ENCODE measurements around the gene ARHGAP21. TPM values are rescaled to one million over a fixed set of nuclear protein-coding genes. Genes with fewer than 3 reads are reported as not detected.
"Not testable (repeated sequence)": the region's sequence is repeated elsewhere in the genome, so short reads cannot be mapped to it uniquely, and the experiment has no call there.

Gene ARHGAP21
- total RNA-seq, 1 experiment from 2014 or later, result 45.8 TPM

DNA sequence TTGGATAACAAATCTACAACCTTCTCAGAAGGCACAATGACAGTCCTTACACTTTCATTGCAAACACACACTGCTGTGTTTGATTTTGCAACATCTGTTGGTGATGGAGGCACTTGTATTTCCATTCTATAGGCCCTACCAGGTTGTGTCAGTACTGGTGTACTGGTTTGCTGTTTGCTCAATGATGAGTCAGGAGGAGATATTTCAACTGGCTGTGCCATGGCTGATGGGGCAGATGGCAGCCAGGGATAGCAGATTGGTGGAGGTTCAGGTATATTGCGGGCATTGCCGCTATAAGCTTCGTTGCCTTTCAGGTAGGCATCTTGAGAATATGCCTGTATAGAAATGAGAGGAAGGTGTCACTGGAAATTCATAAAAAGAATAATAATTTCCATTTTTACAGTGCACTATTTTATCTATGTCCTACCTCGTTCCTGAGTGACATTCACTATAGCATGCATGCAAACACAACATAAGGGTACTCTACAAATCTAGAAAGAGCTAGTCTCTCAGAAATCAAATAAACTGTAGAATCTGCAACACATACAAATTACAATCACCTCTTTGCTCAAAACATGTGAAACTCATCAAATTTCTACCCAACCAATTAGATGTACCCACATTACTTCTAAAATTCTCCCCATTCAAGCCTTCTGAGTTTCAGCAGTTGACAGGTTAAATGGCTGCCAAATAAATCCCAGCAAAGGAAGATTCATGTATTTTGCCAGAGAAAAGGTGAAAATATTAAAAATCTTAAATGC is 102.5 kb downstream of the ARHGAP21 start:
- H3K27me3 ChIP-seq (ENCODE audit: control insufficient read depth, insufficient read depth, low read length); CTCF ChIA-PET; DNase-seq (ENCODE audit: low read depth, low spot score); in situ Hi-C loops (cut with HindIII; ENCODE audit: low pct_unique_long_range_greater_than_20kb, low sequenced_read_pairs); BruUV-seq (replicated peaks); H3K27ac ChIP-seq (ENCODE audit: low read length); H3K36me3 ChIP-seq (ENCODE audit: control insufficient read depth, insufficient read depth, low read length); intact Hi-C loops (cut with micrococcal nuclease; ENCODE audit: unreplicated experiment); H3K4me3 ChIP-seq (ENCODE audit: low read depth in 2 of 2, low read length in 2 of 2); H3K4me1 ChIP-seq (ENCODE audit: control insufficient read depth, insufficient read depth, low read length); POLR2A ChIA-PET; ATAC-seq; H3K9me3 ChIP-seq (ENCODE audit: control insufficient read depth, insufficient read depth, low read depth, low read length): not testable (repeated sequence)

DNA sequence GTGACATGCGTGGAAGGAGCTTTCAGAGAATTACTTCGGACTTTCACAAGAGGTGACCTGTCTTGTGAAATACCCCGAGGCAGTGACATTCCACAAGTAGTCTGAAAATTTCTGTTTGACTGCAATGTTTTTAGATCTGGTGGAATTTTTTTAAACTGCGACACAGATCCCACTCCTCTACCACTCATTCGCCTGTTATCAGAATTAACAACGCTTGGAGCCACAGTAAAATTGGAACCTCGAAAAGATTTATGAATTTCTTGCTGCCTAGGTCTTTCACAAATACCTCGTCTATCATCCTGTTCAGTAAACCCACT is 103.7 kb downstream of the ARHGAP21 start:
- in situ Hi-C loops (cut with HindIII; ENCODE audit: low pct_unique_long_range_greater_than_20kb, low sequenced_read_pairs); H3K4me1 ChIP-seq (ENCODE audit: control insufficient read depth, insufficient read depth, low read length); H3K4me3 ChIP-seq (ENCODE audit: low read depth in 2 of 2, low read length in 2 of 2); POLR2A ChIA-PET; intact Hi-C loops (cut with micrococcal nuclease; ENCODE audit: unreplicated experiment); H3K36me3 ChIP-seq (ENCODE audit: control insufficient read depth, insufficient read depth, low read length); H3K27me3 ChIP-seq (ENCODE audit: control insufficient read depth, insufficient read depth, low read length); DNase-seq (ENCODE audit: low read depth, low spot score); H3K27ac ChIP-seq (ENCODE audit: low read length); H3K9me3 ChIP-seq (ENCODE audit: control insufficient read depth, insufficient read depth, low read depth, low read length); ATAC-seq; CTCF ChIA-PET: not testable (repeated sequence)
- BruUV-seq (replicated peaks), result TSS peak; percentile 45

DNA sequence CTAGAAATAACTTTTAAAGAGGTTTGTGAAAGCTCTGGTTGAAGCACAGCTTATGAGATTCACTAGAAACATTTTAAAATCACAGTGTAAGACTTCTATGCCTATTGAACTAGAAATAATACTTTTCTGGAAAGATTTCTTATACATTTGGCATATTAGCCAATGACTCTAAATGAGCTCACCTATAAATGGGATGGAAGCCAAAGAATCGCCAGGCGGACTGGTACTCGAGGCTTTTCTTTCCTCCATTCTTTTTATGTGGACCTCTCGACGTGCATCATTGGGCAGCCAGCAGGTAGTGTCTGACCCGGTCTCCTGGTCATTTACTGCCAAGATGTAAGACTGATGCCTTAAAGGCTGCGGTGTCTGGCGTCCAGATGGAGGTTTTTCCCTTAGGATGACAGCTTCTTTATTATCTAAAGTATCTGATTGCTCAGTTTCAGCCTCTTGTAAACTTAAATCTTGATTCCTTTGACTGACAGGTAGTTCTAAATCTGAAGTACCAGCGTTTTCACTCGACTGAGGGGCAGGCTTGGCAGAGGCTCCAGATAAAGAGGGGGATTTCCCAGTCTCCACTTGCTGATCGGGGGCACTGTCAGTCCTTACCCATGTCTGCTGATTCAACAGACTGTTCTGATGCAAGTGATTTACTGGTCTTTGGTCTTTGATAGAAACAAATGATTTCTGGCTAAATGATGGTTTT is 104.2 kb downstream of the ARHGAP21 start:
- H3K4me3 ChIP-seq (ENCODE audit: low read depth in 2 of 2, low read length in 2 of 2); H3K9me3 ChIP-seq (ENCODE audit: control insufficient read depth, insufficient read depth, low read depth, low read length); BruUV-seq (replicated peaks); H3K36me3 ChIP-seq (ENCODE audit: control insufficient read depth, insufficient read depth, low read length); H3K27me3 ChIP-seq (ENCODE audit: control insufficient read depth, insufficient read depth, low read length); DNase-seq (ENCODE audit: low read depth, low spot score); ATAC-seq; H3K4me1 ChIP-seq (ENCODE audit: control insufficient read depth, insufficient read depth, low read length); POLR2A ChIA-PET; H3K27ac ChIP-seq (ENCODE audit: low read length); intact Hi-C loops (cut with micrococcal nuclease; ENCODE audit: unreplicated experiment); CTCF ChIA-PET; in situ Hi-C loops (cut with HindIII; ENCODE audit: low pct_unique_long_range_greater_than_20kb, low sequenced_read_pairs): not testable (repeated sequence)

DNA sequence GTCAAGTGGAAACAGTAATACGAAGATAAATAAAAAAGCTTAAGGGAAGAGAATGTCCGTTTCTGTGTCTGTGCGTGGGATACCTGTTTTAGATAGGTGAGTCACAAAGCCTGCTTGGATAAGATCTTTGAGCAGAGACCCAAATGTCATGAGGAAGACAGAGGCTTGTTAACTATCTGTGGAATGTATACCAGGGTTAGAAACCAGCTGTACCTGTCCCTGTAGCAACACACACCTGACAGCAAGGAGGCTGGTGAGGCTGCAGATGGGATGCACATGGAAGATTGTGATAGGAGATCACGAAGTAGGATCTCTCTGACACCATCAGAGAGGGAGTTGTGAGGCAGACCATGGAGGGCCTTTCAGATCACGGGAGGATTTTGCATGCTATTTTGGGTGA is 105.3 kb downstream of the ARHGAP21 start:
- no peak overlapping the region for H3K4me3 ChIP-seq (ENCODE audit: low read depth in 2 of 2, low read length in 2 of 2)
- no peaks in the 10 kb centered on the region for H3K4me1 ChIP-seq (ENCODE audit: control insufficient read depth, insufficient read depth, low read length)
- ChIA-PET CTCF (interaction anchor here (0.7 to 1.5 kb wide), 3 partner anchors 10 to 462 kb away, joined by 3 to 9 read pairs (median 4); no protein-coding TSS in a partner anchor), POLR2A (no interaction called here)
- in situ Hi-C loops (cut with HindIII; ENCODE audit: low pct_unique_long_range_greater_than_20kb, low sequenced_read_pairs), result no loop called here
- TF ChIP-seq TCF7L2 (IDR thresholded peaks at IDR 0.05; ENCODE audit: low read depth, low read length), result no peak
- no peak for TF ChIP-seq SIN3A (IDR thresholded peaks at IDR 0.05; ENCODE audit: borderline replicate concordance, insufficient read depth, low read depth, low read length)
- no peak for TF ChIP-seq POLR2AphosphoS5 (IDR thresholded peaks at IDR 0.05; ENCODE audit: low read depth, low read length)
- TF ChIP-seq, protein P1, sequence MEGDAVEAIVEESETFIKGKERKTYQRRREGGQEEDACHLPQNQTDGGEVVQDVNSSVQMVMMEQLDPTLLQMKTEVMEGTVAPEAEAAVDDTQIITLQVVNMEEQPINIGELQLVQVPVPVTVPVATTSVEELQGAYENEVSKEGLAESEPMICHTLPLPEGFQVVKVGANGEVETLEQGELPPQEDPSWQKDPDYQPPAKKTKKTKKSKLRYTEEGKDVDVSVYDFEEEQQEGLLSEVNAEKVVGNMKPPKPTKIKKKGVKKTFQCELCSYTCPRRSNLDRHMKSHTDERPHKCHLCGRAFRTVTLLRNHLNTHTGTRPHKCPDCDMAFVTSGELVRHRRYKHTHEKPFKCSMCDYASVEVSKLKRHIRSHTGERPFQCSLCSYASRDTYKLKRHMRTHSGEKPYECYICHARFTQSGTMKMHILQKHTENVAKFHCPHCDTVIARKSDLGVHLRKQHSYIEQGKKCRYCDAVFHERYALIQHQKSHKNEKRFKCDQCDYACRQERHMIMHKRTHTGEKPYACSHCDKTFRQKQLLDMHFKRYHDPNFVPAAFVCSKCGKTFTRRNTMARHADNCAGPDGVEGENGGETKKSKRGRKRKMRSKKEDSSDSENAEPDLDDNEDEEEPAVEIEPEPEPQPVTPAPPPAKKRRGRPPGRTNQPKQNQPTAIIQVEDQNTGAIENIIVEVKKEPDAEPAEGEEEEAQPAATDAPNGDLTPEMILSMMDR (IDR thresholded peaks at IDR 0.05), result no peak
- TF ChIP-seq, protein P2, sequence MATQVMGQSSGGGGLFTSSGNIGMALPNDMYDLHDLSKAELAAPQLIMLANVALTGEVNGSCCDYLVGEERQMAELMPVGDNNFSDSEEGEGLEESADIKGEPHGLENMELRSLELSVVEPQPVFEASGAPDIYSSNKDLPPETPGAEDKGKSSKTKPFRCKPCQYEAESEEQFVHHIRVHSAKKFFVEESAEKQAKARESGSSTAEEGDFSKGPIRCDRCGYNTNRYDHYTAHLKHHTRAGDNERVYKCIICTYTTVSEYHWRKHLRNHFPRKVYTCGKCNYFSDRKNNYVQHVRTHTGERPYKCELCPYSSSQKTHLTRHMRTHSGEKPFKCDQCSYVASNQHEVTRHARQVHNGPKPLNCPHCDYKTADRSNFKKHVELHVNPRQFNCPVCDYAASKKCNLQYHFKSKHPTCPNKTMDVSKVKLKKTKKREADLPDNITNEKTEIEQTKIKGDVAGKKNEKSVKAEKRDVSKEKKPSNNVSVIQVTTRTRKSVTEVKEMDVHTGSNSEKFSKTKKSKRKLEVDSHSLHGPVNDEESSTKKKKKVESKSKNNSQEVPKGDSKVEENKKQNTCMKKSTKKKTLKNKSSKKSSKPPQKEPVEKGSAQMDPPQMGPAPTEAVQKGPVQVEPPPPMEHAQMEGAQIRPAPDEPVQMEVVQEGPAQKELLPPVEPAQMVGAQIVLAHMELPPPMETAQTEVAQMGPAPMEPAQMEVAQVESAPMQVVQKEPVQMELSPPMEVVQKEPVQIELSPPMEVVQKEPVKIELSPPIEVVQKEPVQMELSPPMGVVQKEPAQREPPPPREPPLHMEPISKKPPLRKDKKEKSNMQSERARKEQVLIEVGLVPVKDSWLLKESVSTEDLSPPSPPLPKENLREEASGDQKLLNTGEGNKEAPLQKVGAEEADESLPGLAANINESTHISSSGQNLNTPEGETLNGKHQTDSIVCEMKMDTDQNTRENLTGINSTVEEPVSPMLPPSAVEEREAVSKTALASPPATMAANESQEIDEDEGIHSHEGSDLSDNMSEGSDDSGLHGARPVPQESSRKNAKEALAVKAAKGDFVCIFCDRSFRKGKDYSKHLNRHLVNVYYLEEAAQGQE (IDR thresholded peaks at IDR 0.05; ENCODE audit: insufficient read depth in 1 of 2, low read depth in 2 of 2, low read length in 1 of 2), result no peak
- intact Hi-C loops (cut with micrococcal nuclease; ENCODE audit: unreplicated experiment), result no loop called here
- no TSS peak for BruUV-seq (replicated peaks)
- H3K9me3 ChIP-seq (ENCODE audit: control insufficient read depth, insufficient read depth, low read depth, low read length), result no peaks in the 10 kb centered on the region
- no peak for ATAC-seq
- no peak overlapping the region for H3K27ac ChIP-seq (ENCODE audit: low read length)
- no peaks in the 10 kb centered on the region; the same call in 1 of the 2 replicates for H3K36me3 ChIP-seq (ENCODE audit: control insufficient read depth, insufficient read depth, low read length)
- H3K27me3 ChIP-seq (ENCODE audit: control insufficient read depth, insufficient read depth, low read length), result no peaks in the 10 kb centered on the region
- DNase-seq (ENCODE audit: low read depth, low spot score), result no peak
